SW480 (cell line): ENCODE data around the gene R3HDM2.

Source experiments
- DNase-seq: peaks from one replicate; pipeline ENCODE4 v3.0.0-alpha.2; 2016; ENCODE audit warnings: low spot score

The R3HDM2 gene

DNA sequence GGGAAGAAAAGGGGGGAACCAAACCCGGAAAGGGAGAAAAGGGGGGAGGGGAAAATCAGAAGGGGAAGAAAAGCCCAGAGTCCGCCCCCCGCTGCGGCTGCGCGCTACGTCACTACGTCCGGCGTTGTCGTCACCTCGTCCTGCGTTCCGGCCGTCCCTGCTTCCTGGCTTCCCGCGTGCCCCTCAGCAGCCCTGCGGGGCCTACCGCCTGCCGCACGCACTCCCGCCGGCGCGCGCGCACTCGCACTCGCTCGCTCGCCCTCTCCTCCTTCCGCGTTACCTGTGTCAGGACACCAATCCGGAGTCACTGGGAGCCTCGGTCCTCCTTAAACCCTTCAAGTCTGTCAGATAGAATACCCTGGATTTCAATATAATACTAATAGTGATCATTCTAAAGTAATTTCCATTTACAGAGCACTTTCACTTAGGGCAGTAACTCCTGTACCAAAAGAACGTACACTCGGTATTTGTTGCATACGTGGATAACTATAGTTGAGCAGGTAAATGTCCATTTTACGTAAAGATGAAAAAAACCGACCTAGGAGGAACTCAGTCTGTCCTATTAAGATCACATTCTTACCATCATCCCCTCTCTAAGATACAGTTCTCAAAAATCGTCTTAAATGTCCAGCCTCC, at the start of gene R3HDM2:
Gene R3HDM2, minus strand, starts transcription at position 113 of the 636 bp plus-strand sequence. CDS start 120,615 bp downstream, outside the sequence.
- DNase-seq, result peak; percentile 97

DNA sequence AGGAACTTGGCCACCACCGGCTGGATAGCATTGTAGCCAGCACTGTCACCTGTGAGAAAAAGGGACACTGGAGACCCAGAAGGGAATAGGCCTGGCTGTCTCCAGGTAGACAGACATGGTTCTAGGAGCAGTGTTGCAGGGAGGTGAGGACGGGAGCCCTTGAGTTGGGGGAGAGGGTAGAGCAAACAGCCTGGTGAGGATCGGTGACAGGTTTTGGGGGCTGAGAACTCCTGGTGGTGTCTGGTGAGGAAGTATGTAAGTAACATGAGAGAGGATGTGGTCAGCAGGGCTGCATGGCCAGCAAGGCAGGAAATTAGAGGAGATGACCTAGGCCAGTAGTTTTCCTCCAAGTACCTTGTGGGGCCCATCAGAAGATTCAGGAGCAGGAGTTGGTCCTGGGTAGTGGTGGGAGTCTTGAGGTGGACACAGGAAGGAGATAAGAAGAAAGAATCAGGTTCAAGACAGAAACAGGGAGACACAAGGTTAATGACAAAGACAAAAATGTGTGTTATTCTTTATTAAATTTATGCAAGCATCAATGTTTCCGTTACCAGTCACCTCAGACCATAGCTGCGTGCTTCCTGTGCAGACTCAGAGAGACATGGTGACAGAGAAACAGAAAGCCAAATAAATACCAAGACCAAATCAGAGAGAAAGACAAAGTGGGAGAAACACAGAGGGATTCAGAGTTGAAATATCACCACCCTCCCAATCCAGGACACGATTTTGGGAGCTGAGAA, 48.7 kb upstream of the R3HDM2 start, which contains the start of gene ARHGAP9:
Gene ARHGAP9, minus strand, starts transcription at position 491 of the 740 bp plus-strand sequence. Its CDS starts 460 bp downstream, at position 31.
- DNase-seq, result no peak

DNA sequence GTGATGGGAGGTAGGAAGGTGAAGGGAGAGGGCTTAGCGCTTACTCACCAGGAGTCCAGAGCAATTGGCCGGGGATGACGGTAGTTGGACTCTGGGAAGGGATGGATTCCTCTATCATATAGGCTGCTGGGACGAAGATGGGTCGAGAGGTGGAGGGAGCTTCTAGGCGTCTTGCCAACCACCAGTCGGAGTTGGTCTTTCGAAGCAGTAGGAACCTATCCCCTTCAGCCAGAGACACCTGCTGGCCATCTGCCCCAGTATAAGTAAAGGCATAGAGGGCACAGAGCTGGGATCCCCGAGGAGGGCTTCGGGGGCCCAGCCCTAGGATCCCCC, 48.2 kb upstream of the R3HDM2 start:
- DNase-seq, result no peak

DNA sequence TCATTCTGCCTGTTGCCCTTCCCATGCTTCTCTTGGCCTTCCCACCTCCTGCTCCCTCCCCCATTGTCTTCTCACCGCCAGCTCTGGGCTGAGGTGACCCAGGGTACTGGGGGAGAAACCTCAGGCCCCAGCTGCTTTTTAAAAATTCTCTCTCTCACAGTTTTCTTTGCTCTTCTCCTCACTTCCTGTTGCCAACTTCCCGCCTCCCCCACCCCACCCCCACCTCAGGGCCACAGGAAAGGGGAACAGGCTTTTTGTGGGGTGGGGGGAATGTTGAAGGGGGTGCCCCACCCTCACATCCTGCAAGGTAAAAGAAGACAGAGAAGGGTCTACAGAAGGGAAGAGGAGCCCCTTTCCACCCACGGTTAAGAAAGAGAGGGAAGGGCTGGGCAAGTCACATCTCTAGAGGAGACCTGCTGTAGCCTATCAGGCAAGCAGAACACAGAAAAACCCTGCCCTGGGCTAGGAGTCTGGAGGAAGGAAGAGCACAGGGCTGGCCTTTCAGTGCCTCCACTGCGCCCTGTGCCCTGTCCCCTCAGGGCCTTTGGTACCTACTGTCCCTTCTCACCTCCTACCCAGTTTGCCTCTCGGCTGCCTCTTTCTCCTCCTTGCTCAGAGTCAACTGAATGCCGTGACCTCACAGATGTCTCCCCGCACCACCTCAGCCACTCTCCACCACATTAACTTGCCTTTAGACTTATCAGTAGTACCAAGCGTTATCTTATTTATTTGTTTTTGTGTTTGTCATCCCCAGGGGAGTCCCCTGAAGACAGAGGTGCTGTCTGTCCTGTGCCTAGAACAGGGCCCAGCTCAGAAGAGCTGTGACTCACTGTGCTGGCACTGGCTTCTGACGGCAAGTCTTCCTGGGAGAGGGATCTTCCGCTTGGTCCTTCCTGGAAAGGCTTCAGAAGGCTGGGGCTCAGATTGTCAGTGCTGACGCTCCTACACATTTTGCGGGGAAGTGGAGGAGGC, 47.2 kb upstream of the R3HDM2 start:
- no peak for DNase-seq

DNA sequence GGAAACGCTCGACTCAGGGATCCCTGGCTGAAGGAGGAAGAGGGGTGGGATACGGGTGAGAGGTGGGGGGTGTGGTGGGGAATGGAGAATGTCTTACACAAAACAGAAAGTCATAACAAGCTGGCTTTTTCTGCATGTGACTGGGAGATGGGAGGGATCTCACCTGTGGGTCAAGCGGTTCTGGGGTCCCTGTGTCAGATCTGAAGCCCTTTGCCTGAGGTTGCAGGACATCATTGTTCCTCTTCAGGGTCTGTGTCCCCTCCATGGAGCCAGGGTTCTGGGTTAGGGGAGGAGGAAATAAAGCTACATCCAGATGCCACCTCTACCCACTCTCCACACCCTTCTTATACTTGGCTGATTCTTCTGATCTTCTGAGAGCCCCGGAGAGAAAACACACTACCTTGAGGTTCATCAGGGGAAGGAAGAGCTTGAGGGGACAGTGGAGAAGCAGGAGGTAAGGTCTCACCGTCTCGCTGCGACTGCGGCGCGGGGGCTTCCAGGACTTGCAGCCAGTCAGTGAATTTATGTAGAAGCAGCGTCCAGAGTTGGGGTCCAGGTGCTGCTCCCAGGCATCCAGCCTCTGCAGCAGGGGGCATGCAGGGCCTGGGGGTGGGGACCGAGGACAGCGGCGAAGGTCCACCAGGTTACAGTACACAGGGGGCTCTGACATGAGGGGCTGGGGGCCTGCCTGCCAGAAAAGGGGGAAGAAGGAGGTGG, 46.3 kb upstream of the R3HDM2 start:
- DNase-seq, result no peak

DNA sequence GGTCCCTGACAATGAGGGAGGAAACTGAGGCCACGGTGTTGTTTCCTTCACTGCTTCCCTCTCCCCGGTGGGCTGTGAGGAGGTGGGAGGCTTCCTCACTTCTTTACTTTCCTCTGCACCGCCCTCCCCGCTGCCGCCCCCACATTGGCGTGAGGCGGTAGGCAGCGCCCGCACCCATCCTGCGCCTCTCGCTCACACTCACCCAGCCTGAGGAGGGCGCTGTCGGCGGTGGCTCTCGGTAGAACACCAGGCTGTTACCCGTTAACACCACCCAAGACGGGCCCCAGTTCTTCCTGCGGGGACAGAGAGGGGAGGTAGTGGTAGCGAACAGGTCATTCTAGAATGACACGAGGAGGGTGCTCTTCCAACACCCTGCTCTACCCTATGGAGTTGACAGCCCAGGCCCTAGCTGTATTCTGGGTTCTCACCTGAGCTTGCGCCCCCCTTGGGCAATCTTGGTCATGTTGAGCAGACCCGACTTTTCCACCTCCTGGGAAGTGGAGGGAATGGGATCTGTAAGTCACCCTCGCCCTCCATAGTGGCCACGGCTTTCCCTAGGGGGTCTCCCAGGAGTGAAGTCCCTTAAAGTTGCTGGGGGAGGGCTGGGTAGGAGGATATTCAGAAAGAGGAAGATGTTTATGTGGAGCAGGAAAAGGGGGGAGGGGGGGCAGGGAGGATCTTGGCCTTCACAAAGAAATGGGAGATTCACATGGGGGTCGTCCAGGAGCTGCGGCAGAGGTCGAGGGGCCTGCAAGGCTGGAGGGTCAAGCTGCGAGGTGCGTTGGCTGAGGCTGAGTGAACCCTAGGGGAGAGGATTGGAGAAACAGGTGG, 45.5 kb upstream of the R3HDM2 start:
- no peak for DNase-seq

DNA sequence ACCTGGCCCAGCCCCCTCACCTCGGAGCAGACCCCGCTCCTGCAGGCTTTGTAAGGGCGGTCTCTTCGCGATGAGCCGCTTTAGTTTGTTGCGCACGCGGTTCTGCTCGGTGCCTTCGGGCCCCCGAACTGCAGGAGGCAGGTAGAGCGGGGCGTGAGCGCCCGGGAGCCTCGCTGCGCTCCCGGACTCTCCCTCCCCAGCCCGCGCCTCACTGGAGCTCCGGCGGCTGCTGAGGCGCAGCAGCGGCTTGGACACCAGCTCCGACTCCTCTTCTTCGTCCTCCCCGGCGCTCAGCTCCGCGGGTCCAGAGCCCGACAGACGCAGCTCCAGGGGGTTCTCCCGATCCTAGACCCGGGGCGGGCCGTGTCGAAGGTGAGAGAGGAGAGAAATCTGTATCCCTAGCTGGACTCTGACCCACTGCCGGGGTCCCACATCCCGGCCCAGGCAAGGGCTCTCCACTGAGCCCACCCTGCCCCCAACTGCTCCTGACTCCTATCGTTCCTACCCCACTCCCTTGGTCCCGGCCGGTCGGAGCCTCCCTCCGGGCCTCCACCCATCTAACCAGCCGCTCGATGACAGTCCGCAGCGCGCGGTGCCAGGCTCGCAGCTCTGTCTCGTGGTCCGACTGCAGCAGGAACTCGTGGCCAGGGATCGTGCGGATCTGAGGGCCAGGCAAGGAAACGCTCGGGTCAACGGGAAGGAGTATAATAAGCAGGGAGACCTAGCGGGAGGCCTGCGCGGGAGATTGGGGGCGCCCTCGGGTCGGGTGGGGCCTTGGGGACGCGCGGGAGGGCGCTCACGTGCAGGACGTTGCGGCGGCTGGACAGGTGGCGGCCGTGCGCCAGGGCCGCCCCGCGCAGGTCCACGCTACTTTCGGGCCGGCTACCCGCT, 44.7 kb upstream of the R3HDM2 start:
- no peak for DNase-seq

DNA sequence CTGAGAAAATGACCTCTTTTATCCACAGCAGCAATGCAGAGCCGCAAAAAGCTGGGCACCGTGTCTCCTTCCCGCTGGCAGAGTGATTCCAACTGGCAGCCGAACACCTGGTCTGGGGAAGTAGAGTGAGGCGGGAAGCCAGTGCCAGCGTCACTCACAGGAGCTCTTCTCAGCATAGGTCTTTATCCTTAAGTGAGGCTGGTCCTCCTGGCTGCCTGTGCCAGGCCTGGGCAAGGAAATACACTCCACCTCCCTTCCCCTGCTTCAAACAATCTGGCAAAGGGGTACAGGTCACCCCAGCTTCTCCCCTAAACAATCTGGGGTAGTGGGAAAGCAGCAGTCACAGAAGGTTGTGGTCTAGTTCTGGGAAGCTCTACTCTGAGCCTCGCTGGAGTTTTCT, 44.0 kb upstream of the R3HDM2 start:
- DNase-seq, result no peak

DNA sequence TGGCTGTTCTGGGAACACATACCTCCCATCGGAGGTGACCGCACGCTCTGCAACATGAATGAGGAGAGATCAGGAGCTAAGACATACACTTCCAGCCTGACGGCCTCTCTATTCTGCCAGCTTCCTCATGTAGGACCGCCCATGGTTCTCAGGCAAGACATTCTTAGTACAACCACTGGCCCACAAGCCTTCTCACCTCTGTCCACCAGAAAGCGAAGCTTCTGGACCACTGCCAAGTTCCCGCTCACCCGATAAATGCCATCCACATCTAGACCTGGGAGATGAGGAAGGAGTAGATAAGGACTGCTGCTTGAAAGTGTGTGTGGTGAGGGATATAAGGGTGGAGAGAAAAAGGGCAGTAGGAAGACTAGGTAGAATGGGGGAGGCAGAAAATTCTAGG, 43.6 kb upstream of the R3HDM2 start:
- no peak for DNase-seq

DNA sequence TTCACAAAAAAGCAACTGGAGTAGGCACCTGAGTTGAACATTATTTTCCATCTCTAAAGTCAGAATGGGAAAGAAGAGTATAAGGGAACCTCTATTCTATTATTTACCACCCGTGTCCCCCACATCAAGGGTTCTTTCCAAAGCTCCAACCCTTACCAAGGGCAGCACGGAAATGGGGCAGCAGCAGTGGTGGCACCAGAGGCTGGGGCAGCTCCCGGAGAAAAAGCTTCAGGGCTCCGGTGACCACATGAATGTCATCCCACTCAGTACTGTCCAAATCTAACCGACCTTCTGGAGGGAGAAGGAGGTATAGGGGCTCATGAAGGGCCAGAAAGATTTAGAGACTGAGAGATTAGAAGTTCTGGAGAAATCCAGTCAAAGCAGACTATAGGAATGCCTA, 43.0 kb upstream of the R3HDM2 start:
- DNase-seq, result no peak

DNA sequence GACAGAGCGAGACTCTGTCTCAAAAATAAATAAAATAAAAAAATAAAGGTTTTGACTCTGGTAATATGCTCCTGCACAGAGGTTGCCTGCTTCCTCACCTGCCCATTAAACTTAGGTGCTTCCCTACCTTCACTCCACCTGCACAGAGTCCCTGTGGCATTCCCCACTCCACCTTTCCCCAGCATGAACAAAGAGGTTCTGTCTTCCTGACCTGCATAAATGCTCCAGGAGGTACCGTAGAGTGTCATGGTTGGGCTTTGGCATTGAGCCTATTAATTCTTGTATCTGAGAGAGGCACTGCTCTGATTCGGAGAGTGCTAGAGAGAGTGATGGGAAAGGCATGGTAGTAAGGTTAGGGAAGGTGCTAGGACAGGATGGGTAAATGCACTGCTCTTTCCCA, 42.5 kb upstream of the R3HDM2 start:
- no peak for DNase-seq

DNA sequence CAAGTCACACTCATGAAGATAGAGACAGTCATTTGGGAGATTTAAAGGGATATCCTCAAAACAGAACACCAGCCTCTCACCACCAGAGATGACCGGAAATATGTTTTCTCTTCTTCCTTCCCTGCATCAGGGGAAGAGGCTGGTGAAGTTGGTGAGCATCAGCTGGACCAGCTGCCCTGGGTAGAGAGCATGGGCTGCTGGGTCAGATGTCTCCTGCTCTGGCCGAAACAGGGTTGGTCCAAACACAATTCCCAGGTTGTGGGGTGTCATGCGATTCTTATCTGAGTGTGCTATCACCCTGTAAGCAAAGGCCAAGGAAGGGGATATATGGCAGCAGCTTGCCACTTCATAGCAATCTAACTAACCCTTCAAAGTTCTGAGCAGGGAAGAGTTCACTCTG, 41.5 kb upstream of the R3HDM2 start:
- DNase-seq, result no peak

DNA sequence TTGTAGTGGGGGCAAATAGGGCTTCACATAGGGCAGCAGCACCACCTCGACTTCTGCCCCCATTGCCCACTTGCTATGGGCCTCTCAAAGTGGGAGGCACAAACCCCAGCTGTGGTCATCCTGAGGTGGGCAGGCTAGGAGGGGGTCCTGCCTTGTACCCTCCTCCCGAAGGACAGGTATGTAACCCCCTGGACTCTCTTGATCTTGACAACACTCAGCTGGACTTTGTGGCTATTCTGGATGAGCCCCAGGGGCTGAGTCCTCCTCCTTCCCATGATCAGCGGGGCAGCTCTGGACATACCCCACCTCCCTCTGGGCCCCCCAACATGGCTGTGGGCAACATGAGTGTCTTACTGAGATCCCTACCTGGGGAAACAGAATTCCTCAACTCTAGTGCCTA, 40.8 kb upstream of the R3HDM2 start:
- DNase-seq, result no peak

DNA sequence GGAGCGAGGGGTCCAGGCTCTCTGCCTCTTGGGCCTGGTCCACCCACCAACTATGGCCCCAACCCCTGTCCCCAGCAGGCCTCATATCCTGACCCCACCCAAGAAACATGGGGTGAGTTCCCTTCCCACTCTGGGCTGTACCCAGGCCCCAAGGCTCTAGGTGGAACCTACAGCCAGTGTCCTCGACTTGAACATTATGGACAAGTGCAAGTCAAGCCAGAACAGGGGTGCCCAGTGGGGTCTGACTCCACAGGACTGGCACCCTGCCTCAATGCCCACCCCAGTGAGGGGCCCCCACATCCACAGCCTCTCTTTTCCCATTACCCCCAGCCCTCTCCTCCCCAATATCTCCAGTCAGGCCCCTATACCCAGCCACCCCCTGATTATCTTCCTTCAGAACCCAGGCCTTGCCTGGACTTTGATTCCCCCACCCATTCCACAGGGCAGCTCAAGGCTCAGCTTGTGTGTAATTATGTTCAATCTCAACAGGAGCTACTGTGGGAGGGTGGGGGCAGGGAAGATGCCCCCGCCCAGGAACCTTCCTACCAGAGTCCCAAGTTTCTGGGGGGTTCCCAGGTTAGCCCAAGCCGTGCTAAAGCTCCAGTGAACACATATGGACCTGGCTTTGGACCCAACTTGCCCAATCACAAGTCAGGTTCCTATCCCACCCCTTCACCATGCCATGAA, 40.3 kb upstream of the R3HDM2 start:
- no peak for DNase-seq

DNA sequence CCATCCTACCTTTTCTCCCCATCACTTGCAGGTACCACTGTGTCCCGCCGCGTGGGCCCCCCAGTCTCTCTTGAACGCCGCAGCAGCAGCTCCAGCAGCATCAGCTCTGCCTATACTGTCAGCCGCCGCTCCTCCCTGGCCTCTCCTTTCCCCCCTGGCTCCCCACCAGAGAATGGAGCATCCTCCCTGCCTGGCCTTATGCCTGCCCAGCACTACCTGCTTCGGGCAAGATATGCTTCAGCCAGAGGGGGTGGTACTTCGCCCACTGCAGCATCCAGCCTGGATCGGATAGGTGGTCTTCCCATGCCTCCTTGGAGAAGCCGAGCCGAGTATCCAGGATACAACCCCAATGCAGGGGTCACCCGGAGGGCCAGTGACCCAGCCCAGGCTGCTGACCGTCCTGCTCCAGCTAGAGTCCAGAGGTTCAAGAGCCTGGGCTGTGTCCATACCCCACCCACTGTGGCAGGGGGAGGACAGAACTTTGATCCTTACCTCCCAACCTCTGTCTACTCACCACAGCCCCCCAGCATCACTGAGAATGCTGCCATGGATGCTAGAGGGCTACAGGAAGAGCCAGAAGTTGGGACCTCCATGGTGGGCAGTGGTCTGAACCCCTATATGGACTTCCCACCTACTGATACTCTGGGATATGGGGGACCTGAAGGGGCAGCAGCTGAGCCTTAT, 39.6 kb upstream of the R3HDM2 start:
- no peak for DNase-seq

DNA sequence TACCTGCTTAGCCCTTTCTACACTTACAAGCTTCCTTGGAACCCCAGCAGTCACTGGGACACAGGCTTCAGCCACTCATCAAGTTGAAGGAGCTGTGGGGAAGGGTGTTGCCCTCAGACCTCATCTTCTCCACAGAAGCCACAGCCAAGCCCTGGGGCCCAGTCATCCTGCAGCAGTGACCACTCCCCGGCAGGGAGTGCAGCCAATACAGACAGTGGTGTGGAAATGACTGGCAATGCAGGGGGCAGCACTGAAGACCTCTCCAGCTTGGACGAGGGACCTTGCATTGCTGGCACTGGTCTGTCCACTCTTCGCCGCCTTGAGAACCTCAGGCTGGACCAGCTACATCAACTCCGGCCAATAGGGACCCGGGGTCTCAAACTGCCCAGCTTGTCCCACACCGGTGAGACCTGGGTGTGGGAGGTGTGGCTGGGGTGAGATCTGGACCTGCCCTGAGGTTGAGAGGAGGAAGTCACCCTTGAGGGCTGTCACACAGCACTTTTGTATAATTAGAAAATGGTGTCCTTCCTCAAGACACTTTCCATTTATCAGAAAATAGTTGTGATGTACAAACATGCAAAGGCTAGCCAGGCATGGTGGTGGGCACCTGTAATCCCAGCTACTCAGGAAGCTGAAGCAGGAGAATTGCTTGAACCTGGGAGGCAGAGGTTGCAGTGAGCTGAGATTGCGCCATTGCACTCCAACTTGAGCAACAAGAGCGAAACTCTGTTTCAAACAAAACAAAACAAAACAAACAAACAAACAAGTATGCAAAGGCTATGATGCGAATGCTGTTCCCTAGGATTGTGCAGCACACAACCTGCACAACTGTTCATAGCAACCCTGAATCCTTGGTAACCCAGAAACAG, 38.7 kb upstream of the R3HDM2 start:
- no peak for DNase-seq

DNA sequence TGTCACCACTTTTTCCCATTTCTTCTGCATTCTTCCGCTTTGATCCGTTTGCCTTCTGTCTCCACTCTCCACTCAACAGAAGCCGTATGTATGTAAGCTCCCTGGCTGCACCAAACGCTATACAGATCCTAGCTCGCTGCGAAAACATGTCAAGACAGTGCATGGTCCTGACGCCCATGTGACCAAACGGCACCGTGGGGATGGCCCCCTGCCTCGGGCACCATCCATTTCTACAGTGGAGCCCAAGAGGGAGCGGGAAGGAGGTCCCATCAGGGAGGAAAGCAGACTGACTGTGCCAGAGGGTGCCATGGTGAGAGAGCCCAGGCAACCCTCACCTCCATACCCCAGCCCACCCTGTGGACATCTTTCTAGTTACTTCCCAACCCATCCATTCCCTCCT, 37.1 kb upstream of the R3HDM2 start:
- no peak for DNase-seq
